Activated CD4-positive, alpha-beta T cell treated with anti-CD3 and anti-CD28 coated beads for 36 hours (primary cell): ENCODE data around the gene PTCD2. TPM values are rescaled to one million over a fixed set of nuclear protein-coding genes. Genes with fewer than 3 reads are reported as not detected.

Source experiments
- ATAC-seq: fragments of 200-7000 bp; cut with Tn5 transposase; one replicate; pipeline ENCODE4 v1.10.0; 2021; ENCODE audit warnings: mild to moderate bottlenecking, moderate library complexity
- CTCF ChIA-PET: fragments of 350-600 bp; sonication (Branson Sonifier 250); formaldehyde crosslinking; loops from one replicate; lab custom pipeline; 2021; ENCODE audit warnings: antibody characterized with exemption; lab: Charles Lee
- POLR2A ChIA-PET: fragments of 350-600 bp; sonication (Branson Sonifier 250); formaldehyde crosslinking; loops from one replicate; lab custom pipeline; 2021; ENCODE audit warnings: antibody characterized with exemption, inconsistent platforms; lab: Charles Lee
- DNase-seq: peaks from one replicate; pipeline ENCODE4 v3.0.0-alpha.2; 2020
- H3K27ac Mint-ChIP-seq: one replicate; pipeline ENCODE4 v1.8.0; 2021; ENCODE audit warnings: mixed read lengths
- H3K27me3 Mint-ChIP-seq: one replicate; pipeline ENCODE4 v1.8.0; 2021; ENCODE audit warnings: mixed read lengths
- H3K36me3 Mint-ChIP-seq: one replicate; pipeline ENCODE4 v1.8.0; 2021; ENCODE audit warnings: low read depth, mixed read lengths
- H3K4me1 Mint-ChIP-seq: one replicate; pipeline ENCODE4 v1.8.0; 2021; ENCODE audit warnings: mixed read lengths
- H3K4me3 Mint-ChIP-seq: one replicate; pipeline ENCODE4 v1.8.0; 2021; ENCODE audit warnings: mild to moderate bottlenecking, moderate library complexity, mixed read lengths
- H3K9me3 Mint-ChIP-seq: one replicate; pipeline ENCODE4 v1.8.0; 2021; ENCODE audit warnings: low read depth, mixed read lengths
- intact Hi-C, 2 experiments: fragments of 100-400 bp; cut with DNase I in 1 of 2; cut with micrococcal nuclease in 1 of 2; formaldehyde crosslinking; loops; one replicate each; pipeline versions ENCODE4 v1.14.2 to v1.15.1; 2022 to 2024; cut with DNase I, micrococcal nuclease
- total RNA-seq, 2 experiments: library from RNA; stranded (reverse); gene quantifications; one replicate each; pipeline ENCODE4 v1.2.3, GENCODE V29; 2021

The PTCD2 gene
- total RNA-seq, 2 experiments from 2014 or later: 10.4 to 14.1 TPM

- ChIA-PET POLR2A (no interaction called here), CTCF (no interaction called here)
- ATAC-seq (no peak), DNase-seq (no peak)
- Mint-ChIP-seq H3K36me3 (peaks cover 27% of the 10 kb centered on the region), H3K27me3 (no peaks in the 10 kb centered on the region), H3K4me1 (peaks cover 3% of the 10 kb centered on the region), H3K27ac (no peak overlapping the region), H3K4me3 (no peak overlapping the region), H3K9me3 (no peaks in the 10 kb centered on the region)
- intact Hi-C loops: no loop called here
These were observed 35.4 kb upstream of the PTCD2 start for GRCh38 chr5:72284559-72285423.

GRCh38 chr5:72285424-72285821, 34.8 kb upstream of the PTCD2 start:
- Mint-ChIP-seq H3K4me1 (peaks cover 3% of the 10 kb centered on the region), H3K27me3 (no peaks in the 10 kb centered on the region), H3K36me3 (peaks cover 25% of the 10 kb centered on the region), H3K27ac (no peak overlapping the region), H3K9me3 (no peaks in the 10 kb centered on the region), H3K4me3 (no peak overlapping the region)
- CTCF ChIA-PET: no interaction called here
- ATAC-seq: no peak
- POLR2A ChIA-PET: no interaction called here
- no peak for DNase-seq
- intact Hi-C loops: no loop called here

- Mint-ChIP-seq H3K4me3 (no peak overlapping the region), H3K36me3 (peaks cover 24% of the 10 kb centered on the region), H3K27ac (no peak overlapping the region), H3K9me3 (no peaks in the 10 kb centered on the region), H3K4me1 (peaks cover 2% of the 10 kb centered on the region), H3K27me3 (no peaks in the 10 kb centered on the region)
- ChIA-PET CTCF (no interaction called here), POLR2A (no interaction called here)
- DNase-seq (no peak), ATAC-seq (no peak)
- intact Hi-C loops: no loop called here
These were observed 33.4 kb upstream of the PTCD2 start for GRCh38 chr5:72286798-72287197.

GRCh38 chr5:72288924-72289323, 31.2 kb upstream of the PTCD2 start:
- no peak overlapping the region for H3K4me3 Mint-ChIP-seq
- H3K36me3 Mint-ChIP-seq: peaks cover 26% of the 10 kb centered on the region
- intact Hi-C loops: no loop called here
- ChIA-PET POLR2A (interaction anchor here (0.6 kb wide), 1 partner anchor 39 kb away, joined by 3 read pairs; no protein-coding TSS in a partner anchor), CTCF (no interaction called here)
- no peaks in the 10 kb centered on the region for H3K27me3 Mint-ChIP-seq
- no peaks in the 10 kb centered on the region for H3K9me3 Mint-ChIP-seq
- no peak for ATAC-seq
- H3K27ac Mint-ChIP-seq: no peak overlapping the region
- no peak for DNase-seq
- H3K4me1 Mint-ChIP-seq: no peaks in the 10 kb centered on the region

GRCh38 chr5:72290356-72291133, 29.6 kb upstream of the PTCD2 start:
- peaks cover 38% of the 10 kb centered on the region for H3K36me3 Mint-ChIP-seq

GRCh38 chr5:72291601-72292000, 28.6 kb upstream of the PTCD2 start:
- peaks cover 43% of the 10 kb centered on the region for H3K36me3 Mint-ChIP-seq
- no peak overlapping the region for H3K27ac Mint-ChIP-seq
- ChIA-PET POLR2A (no interaction called here), CTCF (no interaction called here)
- intact Hi-C loops: no loop called here
- H3K4me1 Mint-ChIP-seq: no peaks in the 10 kb centered on the region
- H3K9me3 Mint-ChIP-seq: no peaks in the 10 kb centered on the region
- ATAC-seq (no peak), DNase-seq (no peak)
- H3K4me3 Mint-ChIP-seq: no peak overlapping the region
- no peaks in the 10 kb centered on the region for H3K27me3 Mint-ChIP-seq

More at GRCh38 chr5:72290356-72291133, 29.6 kb upstream of the PTCD2 start:
- ChIA-PET POLR2A (no interaction called here), CTCF (no interaction called here)
- intact Hi-C loops: no loop called here
- Mint-ChIP-seq H3K4me3 (no peak overlapping the region), H3K27me3 (no peaks in the 10 kb centered on the region), H3K27ac (no peak overlapping the region), H3K9me3 (no peaks in the 10 kb centered on the region), H3K4me1 (no peaks in the 10 kb centered on the region)
- no peak for DNase-seq
- no peak for ATAC-seq

GRCh38 chr5:72292411-72292810, 27.8 kb upstream of the PTCD2 start:
- POLR2A ChIA-PET: no interaction called here
- Mint-ChIP-seq H3K27me3 (no peaks in the 10 kb centered on the region), H3K4me3 (no peak overlapping the region), H3K9me3 (no peaks in the 10 kb centered on the region), H3K36me3 (peaks cover 46% of the 10 kb centered on the region), H3K27ac (no peak overlapping the region), H3K4me1 (no peaks in the 10 kb centered on the region)
- no peak for DNase-seq
- CTCF ChIA-PET: interaction anchor here (0.5 to 1.3 kb wide), 4 partner anchors 10 to 718 kb away, joined by 3 to 6 read pairs (median 3); no protein-coding TSS in a partner anchor
- intact Hi-C loops: no loop called here
- ATAC-seq: no peak

- ChIA-PET CTCF (interaction anchor here (1.2 to 1.3 kb wide), 2 partner anchors 9 to 15 kb away, joined by 3 to 6 read pairs; no protein-coding TSS in a partner anchor), POLR2A (no interaction called here)
- intact Hi-C loops: no loop called here
These were observed 26.6 kb upstream of the PTCD2 start for GRCh38 chr5:72293495-72294055.

GRCh38 chr5:72294473-72294872, 25.7 kb upstream of the PTCD2 start:
- H3K4me3 Mint-ChIP-seq: no peak overlapping the region
- no peaks in the 10 kb centered on the region for H3K9me3 Mint-ChIP-seq
- ChIA-PET POLR2A (no interaction called here), CTCF (no interaction called here)
- H3K4me1 Mint-ChIP-seq: peaks cover 4% of the 10 kb centered on the region
- ATAC-seq: no peak
- no peak for DNase-seq
- no peaks in the 10 kb centered on the region for H3K27me3 Mint-ChIP-seq
- intact Hi-C loops: no loop called here
- H3K36me3 Mint-ChIP-seq: peaks cover 39% of the 10 kb centered on the region
- no peak overlapping the region for H3K27ac Mint-ChIP-seq

More at GRCh38 chr5:72293495-72294055, 26.6 kb upstream of the PTCD2 start:
- Mint-ChIP-seq H3K36me3 (peaks cover 41% of the 10 kb centered on the region), H3K4me3 (no peak overlapping the region), H3K27ac (no peak overlapping the region), H3K27me3 (no peaks in the 10 kb centered on the region), H3K9me3 (no peaks in the 10 kb centered on the region), H3K4me1 (peaks cover 4% of the 10 kb centered on the region)
- DNase-seq (no peak), ATAC-seq (no peak)

GRCh38 chr5:72295539-72295938, 24.6 kb upstream of the PTCD2 start:
- no peak for ATAC-seq
- Mint-ChIP-seq H3K27me3 (no peaks in the 10 kb centered on the region), H3K9me3 (no peaks in the 10 kb centered on the region), H3K4me1 (peaks cover 9% of the 10 kb centered on the region), H3K27ac (no peak overlapping the region), H3K4me3 (no peak overlapping the region), H3K36me3 (peaks cover 44% of the 10 kb centered on the region)
- intact Hi-C loops: no loop called here
- ChIA-PET POLR2A (interaction anchor here (0.6 kb wide), 1 partner anchor 9 kb away, joined by 3 read pairs; no protein-coding TSS in a partner anchor), CTCF (interaction anchor here (1.0 kb wide), 1 partner anchor 12 kb away, joined by 3 read pairs; no protein-coding TSS in a partner anchor)
- no peak for DNase-seq

GRCh38 chr5:72296256-72296655, 23.9 kb upstream of the PTCD2 start:
- Mint-ChIP-seq H3K4me1 (peaks cover 12% of the 10 kb centered on the region), H3K4me3 (no peak overlapping the region), H3K9me3 (no peaks in the 10 kb centered on the region), H3K27me3 (no peaks in the 10 kb centered on the region), H3K36me3 (peaks cover 48% of the 10 kb centered on the region), H3K27ac (no peak overlapping the region)
- DNase-seq: no peak
- ChIA-PET POLR2A (no interaction called here), CTCF (interaction anchor here (1.0 kb wide), 1 partner anchor 11 kb away, joined by 3 read pairs; no protein-coding TSS in a partner anchor)
- intact Hi-C loops: no loop called here
- no peak for ATAC-seq
